HL-60/S4 treated with retinoic acid at 250 ng/mL for 4 days and 3 days (cell line): Measurements from ENCODE around the gene DUSP14.
"Not testable (repeated sequence)": the region's sequence is repeated elsewhere in the genome, so short reads cannot be mapped to it uniquely, and the experiment has no call there.

Source experiments
- in situ Hi-C: fragments of 300-500 bp; cut with MboI; formaldehyde crosslinking; loops from 2 replicates; pipeline ENCODE4 v1.7.0; 2022; ENCODE audit warnings: low sequenced_read_pairs

The DUSP14 gene

GRCh38 chr17:37483311-37484039 is 6.2 kb upstream of the DUSP14 start:
- in situ Hi-C loops, result no loop called here

- in situ Hi-C loops, result no loop called here
These were observed 3.6 kb upstream of the DUSP14 start for GRCh38 chr17:37485938-37486570.

DNA sequence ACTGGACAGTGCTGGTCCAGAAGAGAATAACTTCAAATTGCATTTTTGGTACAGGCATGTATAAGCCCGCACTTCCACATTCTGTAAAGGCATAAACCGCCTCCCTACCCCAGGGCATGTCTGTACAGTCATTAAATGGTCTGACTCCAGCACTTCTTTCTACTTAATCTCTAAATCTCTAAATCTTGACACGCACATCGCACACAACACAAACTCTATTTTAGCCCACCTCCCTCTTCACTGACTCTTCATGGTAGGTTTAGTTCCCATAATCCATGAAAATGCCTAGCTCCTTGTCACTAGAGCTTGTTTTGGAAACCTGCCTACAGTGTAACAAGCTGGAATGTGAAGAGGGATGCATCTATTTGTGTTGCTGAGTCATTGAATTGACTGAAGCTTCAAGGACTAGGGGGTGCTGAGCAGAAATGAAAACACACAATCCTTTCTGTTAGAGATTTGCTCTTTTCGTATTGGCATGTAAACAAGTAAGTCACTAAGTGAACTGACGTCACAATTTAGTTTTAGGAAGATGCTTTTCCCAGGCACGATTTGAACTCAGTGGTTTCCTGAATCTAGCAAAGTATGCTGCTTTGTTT is 1.6 kb upstream of the DUSP14 start:
- in situ Hi-C loops, result no loop called here

GRCh38 chr17:37488607-37489196 is 989 bp upstream of the DUSP14 start:
- in situ Hi-C loops, result no loop called here

DNA sequence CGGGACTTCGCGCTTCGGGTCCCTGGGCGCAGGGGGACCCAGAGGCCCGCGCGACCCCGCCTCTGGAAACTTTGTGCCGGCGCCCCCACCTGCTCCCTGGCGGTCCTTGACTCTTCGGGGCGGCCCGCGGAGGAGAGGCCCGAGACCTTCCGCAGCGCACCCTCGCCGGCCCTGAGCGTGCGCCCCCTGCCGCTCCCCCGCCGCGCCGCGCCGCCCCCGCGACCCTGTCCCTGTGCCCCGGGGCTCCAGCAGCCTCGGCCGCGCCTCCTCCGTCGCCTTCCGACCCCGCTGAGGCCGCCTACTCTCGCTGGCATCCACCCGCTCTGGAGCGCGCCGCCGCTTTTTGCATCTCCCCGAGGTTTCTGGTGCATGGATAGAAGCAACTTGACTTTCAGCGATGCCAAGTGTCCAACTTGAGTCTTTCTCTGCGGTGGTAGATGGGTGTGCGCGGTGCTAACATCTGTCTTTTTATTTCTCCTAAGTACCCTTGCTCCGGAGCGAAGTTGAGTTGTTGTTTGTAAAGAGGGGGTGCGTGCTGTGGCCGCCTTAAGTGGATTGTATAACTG is 414 bp downstream of the DUSP14 start:
- in situ Hi-C loops, result no loop called here

DNA sequence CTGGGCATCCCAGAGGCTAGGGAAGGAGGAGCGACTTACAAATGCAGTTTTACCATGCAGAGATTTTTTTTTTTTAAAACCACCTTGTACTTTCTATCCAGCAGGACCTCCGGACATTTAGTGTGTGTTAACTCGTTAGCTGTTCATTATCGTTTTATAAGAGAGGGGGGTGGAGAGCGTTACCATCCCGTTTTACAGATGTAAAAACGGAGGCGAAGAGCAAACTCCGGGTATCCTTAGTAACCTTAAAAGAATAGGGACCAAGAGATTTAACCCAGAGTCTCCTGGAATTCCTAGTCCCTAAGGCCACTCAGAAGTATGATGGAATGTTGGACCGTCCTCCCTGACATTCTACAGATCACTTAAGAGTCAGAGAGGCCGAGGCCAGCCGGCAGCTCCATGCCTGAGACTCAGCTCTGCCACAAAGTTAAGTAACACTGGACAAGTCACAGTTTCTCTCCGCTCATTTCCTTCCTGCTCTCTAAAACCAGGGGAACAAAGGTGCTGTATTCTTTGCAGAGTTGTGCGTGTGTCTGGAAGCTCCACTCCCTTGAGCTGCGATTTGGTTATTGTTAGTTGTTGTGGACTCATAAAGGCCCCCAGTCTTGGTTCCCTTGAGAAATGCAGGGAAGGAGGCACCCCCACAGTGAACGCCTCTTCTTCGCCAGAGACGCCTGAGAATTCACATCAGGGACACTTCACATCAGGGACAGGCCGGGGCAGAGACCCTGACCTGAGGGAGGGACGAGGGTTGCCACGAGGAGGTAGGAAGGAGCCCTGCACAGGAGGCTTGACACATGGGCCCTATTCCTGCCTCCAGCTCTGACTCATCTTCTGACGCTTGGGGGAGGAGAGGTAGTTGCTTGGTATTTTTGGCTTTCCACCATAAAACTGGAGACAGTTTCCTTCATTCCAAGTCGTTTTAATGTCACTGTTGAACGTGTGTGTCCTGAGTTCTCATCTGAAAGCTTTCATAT is 1.2 kb downstream of the DUSP14 start:
- in situ Hi-C loops, result no loop called here

DNA sequence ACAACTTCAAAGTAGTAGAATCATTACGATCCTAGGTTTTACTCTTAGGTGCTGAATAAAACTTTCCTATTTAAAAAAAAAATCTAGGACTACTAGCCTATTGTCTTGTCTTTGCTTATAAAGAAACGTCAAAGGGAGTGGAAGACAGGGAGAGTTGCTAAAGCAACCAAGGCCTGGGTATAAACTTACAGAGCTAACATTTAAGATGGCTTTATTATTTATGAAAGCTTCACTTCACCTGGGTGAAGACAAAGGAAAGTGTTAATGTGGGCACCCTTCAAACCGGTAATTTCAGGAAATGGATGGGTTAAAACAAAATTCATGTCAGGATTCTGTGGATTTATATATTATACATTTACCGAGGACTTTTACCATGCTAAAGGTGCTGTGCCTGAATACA is 2.5 kb downstream of the DUSP14 start:
- in situ Hi-C loops, result no loop called here

DNA sequence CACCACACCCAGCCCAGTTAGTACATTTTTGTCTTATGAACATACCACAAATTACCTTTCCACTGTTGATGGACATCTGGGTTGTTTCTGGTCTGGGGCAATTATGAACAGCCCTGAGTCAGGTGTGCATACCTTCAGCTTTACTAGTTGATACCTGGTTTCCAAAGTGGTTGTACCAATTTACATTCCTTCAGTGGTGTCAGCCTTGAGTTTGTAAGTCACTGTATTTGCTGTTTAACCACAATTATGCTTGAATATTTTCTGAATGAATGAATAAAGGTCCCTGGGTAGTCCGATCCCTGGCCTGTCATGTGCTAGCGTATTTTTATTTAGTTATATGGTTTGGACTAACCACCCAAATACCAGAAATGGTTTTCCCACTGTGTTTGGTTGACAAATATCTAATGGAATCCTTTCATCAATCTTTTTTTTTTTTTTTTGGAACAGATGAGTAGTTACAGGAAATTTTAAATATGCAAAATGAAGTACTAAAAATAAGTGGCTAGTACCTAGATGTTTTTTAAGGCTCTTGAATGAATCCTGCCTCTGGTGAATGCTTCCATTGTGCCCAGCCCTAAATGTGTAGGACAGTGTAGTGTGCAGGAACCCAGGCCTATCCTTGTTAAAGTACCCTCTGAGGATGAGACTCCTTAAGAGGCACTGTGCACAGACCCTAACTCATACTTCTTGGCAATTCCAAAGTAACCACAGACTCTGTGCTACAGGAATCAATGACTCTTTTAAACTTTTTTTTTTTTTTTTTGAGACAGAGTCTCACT is 3.7 kb downstream of the DUSP14 start:
- in situ Hi-C loops, result no loop called here

- in situ Hi-C loops, result no loop called here
These were observed 4.7 kb downstream of the DUSP14 start for GRCh38 chr17:37494401-37494831.

- in situ Hi-C loops, result no loop called here
These were observed 5.3 kb downstream of the DUSP14 start for GRCh38 chr17:37494971-37495370.

GRCh38 chr17:37500378-37500777 is 10.7 kb downstream of the DUSP14 start:
- in situ Hi-C loops, result no loop called here

DNA sequence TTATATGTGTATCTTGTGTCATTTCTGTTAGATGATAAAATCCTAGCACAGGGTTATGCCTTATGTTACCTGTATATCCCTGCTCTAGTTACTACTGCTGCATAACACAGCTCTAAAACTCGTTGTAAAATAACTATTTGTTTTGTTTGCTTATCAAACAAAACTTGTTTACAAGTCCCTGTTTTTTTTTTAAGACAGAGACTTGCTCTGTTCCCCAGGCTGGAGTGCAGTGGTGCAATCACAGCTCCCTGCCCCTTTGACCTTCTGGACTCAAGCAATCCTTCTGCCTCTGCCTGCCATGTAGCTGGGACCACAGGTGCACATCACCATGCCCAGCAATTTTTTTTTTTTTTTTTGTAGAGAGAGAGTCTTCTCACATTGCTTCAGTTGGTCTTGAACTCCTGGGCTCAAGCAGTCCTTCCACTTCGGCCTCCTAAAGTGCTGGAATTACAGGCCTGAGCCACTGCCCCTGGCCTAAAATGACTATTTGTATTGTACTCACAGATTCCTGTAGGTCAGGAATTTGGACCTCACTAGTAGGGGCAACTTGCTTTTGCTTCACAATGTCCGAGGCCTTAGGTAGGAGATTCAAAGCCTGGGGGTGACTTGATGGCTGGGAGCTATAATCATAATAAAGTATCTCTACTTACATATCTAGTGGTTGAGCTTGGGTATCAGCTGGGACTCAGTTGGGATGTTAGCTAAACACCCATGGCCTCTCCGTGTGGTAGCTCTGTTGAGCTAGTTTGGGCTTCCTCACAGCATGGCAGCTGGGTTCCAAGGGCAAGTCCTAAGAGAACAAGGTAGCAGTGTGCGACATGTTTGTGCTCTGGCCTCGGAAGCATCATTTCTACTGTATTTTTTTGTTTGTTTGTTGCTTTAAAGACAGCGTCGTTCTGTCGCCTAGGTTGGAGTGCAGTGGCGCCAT is 12.6 kb downstream of the DUSP14 start:
- in situ Hi-C loops, result no loop called here

DNA sequence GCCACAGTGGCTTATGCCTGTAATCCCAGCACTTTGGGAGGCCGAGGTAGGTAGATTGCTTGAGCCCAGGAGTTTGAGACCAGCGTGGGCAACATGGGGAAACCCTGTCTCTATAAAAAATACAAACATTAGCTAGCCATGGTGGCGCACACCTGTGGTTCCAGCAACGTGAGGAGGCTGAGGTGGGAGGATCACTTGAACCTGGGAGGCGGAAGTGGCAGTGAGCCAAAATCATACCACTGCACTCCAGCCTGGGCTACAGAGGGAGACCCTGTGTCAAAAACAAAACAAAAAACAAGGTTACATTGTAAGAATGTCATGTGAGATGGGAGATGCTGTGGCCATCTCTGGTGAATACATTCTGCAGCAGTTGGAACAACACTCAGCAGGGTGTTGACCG is 13.5 kb downstream of the DUSP14 start:
- in situ Hi-C loops, result no loop called here

GRCh38 chr17:37505333-37505732 is 15.6 kb downstream of the DUSP14 start:
- in situ Hi-C loops, result no loop called here

DNA sequence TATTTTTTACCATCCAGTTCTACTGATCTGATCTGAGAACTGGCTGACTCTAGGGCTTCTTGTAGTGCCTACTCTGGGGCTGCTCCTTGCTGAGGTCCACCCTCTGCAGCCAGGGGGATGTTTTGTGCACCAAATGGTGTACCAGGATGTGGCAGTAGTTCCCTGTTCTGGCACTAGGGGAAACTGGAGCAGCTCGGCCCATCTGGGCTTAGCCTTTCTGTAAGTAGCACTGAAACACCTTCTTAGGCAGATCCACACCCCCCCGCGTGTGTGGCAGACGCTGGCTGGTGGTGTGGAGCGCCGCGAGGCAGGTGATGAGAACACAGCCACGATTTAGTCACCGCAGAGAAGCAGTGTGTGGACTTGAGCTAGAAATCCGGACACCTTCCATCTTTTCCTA is 17.0 kb downstream of the DUSP14 start:
- in situ Hi-C loops, result no loop called here

GRCh38 chr17:37507111-37507510 is 17.4 kb downstream of the DUSP14 start:
- in situ Hi-C loops, result no loop called here

DNA sequence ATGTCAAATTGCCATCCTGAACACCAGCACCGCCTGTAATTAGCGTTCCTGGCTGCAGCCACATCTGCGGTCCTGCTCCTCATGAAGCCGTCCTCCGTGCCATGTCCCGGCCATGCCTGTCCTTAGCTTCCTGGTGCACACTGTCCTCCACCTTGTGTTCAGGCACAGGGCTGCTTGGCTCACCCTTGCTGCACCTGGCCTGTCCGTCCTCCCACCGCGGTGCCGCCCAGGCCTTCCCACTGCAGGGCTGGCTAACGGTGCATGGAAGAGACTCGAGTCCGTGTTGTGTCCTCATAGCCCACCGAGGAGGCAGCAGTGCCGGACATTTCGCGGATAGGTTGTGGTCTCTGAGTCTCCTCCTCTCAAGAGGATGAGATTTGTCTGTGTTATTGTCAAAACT is 20.4 kb downstream of the DUSP14 start:
- in situ Hi-C loops, result no loop called here

- in situ Hi-C loops, result not testable (repeated sequence)
These were observed 22.0 kb downstream of the DUSP14 start for GRCh38 chr17:37511642-37512041.
